IMR-90 (cell line): ENCODE data around the gene SLC6A11. TPM values are rescaled to one million over a fixed set of nuclear protein-coding genes. Genes with fewer than 3 reads are reported as not detected.
A peak's percentile ranks its signal among the peaks of the same experiment; 100 is the strongest.

Source experiments
- ATAC-seq: fragments of 200-7000 bp; cut with Tn5 transposase; 2 replicates; pipeline ENCODE4 v1.9.1; 2020; ENCODE audit warnings: low read depth, mild to moderate bottlenecking, moderate library complexity
- Bru-seq: library from RNA; stranded (reverse); fragments of 400-500 nt; gene quantifications from one replicate; lab custom pipeline; 2021; lab: Mats Ljungman, UMichigan
- BruChase-seq, 2 experiments: library from RNA; stranded (reverse); fragments of 400-500 nt; gene quantifications; one replicate each; lab custom pipeline; 2021; lab: Mats Ljungman, UMichigan
- BruUV-seq: library from RNA; stranded (reverse); fragments of 400-500 nt; replicated peaks from 2 replicates; lab custom pipeline; 2021; lab: Mats Ljungman, UMichigan
- CTCF ChIA-PET: fragments of 300-600 bp; formaldehyde crosslinking; extraction: SDS; loops from one replicate; lab custom pipeline; 2021; ENCODE audit warnings: antibody characterized with exemption; lab: Yijun Ruan, JAX
- POLR2A ChIA-PET: fragments of 300-600 bp; sonication (Branson Sonifier 250); formaldehyde crosslinking; loops from one replicate; lab custom pipeline; 2022; ENCODE audit warnings: antibody characterized with exemption; ENCODE audit not compliant: unreplicated experiment; lab: Charles Lee
- DNase-seq: peaks from one replicate; pipeline ENCODE4 v3.0.0; 2013
- H2AFZ ChIP-seq: replicated peaks from 2 replicates; pipeline ENCODE3; 2013; ENCODE audit warnings: low read length, mild to moderate bottlenecking; ENCODE audit not compliant: poor library complexity
- H2AK5ac ChIP-seq: 2 replicates; pipeline ENCODE4 v1.6.1; 2013; ENCODE audit warnings: low read depth, low read length, inconsistent platforms
- H2AK9ac ChIP-seq: replicated peaks from 2 replicates; pipeline ENCODE3; 2013; ENCODE audit warnings: mild to moderate bottlenecking, low read depth, low read length, moderate library complexity; ENCODE audit not compliant: poor library complexity
- H2BK120ac ChIP-seq: 2 replicates; pipeline ENCODE4 v1.6.1; 2013; ENCODE audit warnings: low read depth, low read length, inconsistent platforms
- H2BK15ac ChIP-seq: 3 replicates; pipeline ENCODE4 v1.6.1; 2013; ENCODE audit warnings: low read depth, low read length, inconsistent platforms
- H2BK20ac ChIP-seq: 2 replicates; pipeline ENCODE4 v1.6.1; 2013; ENCODE audit warnings: low read depth, mild to moderate bottlenecking, inconsistent platforms, low read length, moderate library complexity
- H2BK5ac ChIP-seq: 2 replicates; pipeline ENCODE4 v1.6.1; 2013; ENCODE audit warnings: mild to moderate bottlenecking, low read depth, low read length, inconsistent platforms; ENCODE audit not compliant: poor library complexity, severe bottlenecking
- H3K14ac ChIP-seq: replicated peaks from 2 replicates; pipeline ENCODE4 v1.6.1; 2013; ENCODE audit warnings: low read depth, low read length, inconsistent platforms
- H3K18ac ChIP-seq: 2 replicates; pipeline ENCODE4 v1.6.1; 2013; ENCODE audit warnings: low read depth, low read length, control low read depth
- H3K23ac ChIP-seq: 2 replicates; pipeline ENCODE4 v1.6.1; 2013; ENCODE audit warnings: low read depth, low read length, inconsistent platforms
- H3K27ac ChIP-seq: 2 replicates; pipeline ENCODE4 v1.5.1; 2013; ENCODE audit warnings: mild to moderate bottlenecking, control low read depth, low read length; ENCODE audit not compliant: insufficient read depth
- H3K27me3 ChIP-seq: 2 replicates; pipeline ENCODE4 v1.6.1; 2013; ENCODE audit warnings: low read length; ENCODE audit not compliant: control insufficient read depth, insufficient read depth
- H3K36me3 ChIP-seq: 2 replicates; pipeline ENCODE4 v1.6.1; 2013; ENCODE audit warnings: low read length, mixed read lengths; ENCODE audit not compliant: control insufficient read depth, insufficient read depth
- H3K4ac ChIP-seq: 2 replicates; pipeline ENCODE4 v1.6.1; 2013; ENCODE audit warnings: low read depth, low read length, inconsistent platforms
- H3K4me1 ChIP-seq: 2 replicates; pipeline ENCODE4 v1.6.1; 2013; ENCODE audit warnings: low read length, mixed read lengths; ENCODE audit not compliant: control insufficient read depth, insufficient read depth
- H3K4me2 ChIP-seq: 2 replicates; pipeline ENCODE4 v1.6.1; 2013; ENCODE audit warnings: low read depth, mild to moderate bottlenecking, control low read depth, low read length, moderate library complexity
- H3K4me3 ChIP-seq: 2 replicates; pipeline ENCODE4 v1.5.1; 2013; ENCODE audit warnings: low read depth, mild to moderate bottlenecking, control low read depth, low read length, moderate library complexity; ENCODE audit not compliant: insufficient read depth
- H3K56ac ChIP-seq: 2 replicates; pipeline ENCODE4 v1.6.1; 2013; ENCODE audit warnings: low read length, inconsistent platforms; ENCODE audit not compliant: insufficient read depth; ENCODE audit errors: extremely low read depth
- H3K79me1 ChIP-seq, 2 experiments: 2 replicates each; pipeline ENCODE4 v1.6.1; 2013; ENCODE audit warnings: low read length in 2 of 2, inconsistent platforms in 1 of 2, low read depth in 1 of 2
- H3K9ac ChIP-seq: 2 replicates; pipeline ENCODE4 v1.6.1; 2013; ENCODE audit warnings: low read depth, low read length, control low read depth
- H3K9me1 ChIP-seq: 2 replicates; pipeline ENCODE4 v1.6.1; 2013; ENCODE audit warnings: low read length, inconsistent platforms; ENCODE audit not compliant: insufficient read depth
- H3K9me3 ChIP-seq: 2 replicates; pipeline ENCODE4 v1.6.1; 2013; ENCODE audit warnings: low read length; ENCODE audit not compliant: control insufficient read depth, insufficient read depth
- H4K20me1 ChIP-seq: 2 replicates; pipeline ENCODE4 v1.6.1; 2013; ENCODE audit warnings: low read length, inconsistent platforms; ENCODE audit not compliant: insufficient read depth
- H4K5ac ChIP-seq: 2 replicates; pipeline ENCODE4 v1.6.1; 2013; ENCODE audit warnings: mild to moderate bottlenecking, low read depth, low read length, control low read depth
- H4K8ac ChIP-seq, 2 experiments: 2 replicates each; pipeline ENCODE4 v1.6.1; 2013; ENCODE audit warnings: low read depth in 2 of 2, low read length in 2 of 2, control low read depth in 1 of 2, inconsistent platforms in 1 of 2
- H4K91ac ChIP-seq: 2 replicates; pipeline ENCODE4 v1.6.1; 2013; ENCODE audit warnings: low read depth, low read length, inconsistent platforms; ENCODE audit not compliant: insufficient read depth
- CEBPB ChIP-seq: IDR thresholded peaks from 2 replicates; pipeline ENCODE4 v1.6.1; 2012; ENCODE audit warnings: low read depth, low read length, improper control_type of control experiment
- MAFK ChIP-seq: IDR thresholded peaks from 2 replicates; pipeline ENCODE4 v1.6.1; 2012; ENCODE audit warnings: low read depth, low read length, improper control_type of control experiment
- MAZ ChIP-seq: IDR thresholded peaks from 2 replicates; pipeline ENCODE4 v1.6.1; 2012; ENCODE audit warnings: low read depth, mild to moderate bottlenecking, low read length, improper control_type of control experiment, moderate library complexity, borderline replicate concordance
- RAD21 ChIP-seq: IDR thresholded peaks from 2 replicates; pipeline ENCODE4 v1.6.1; 2012; ENCODE audit warnings: low read length, improper control_type of control experiment
- SMC3 ChIP-seq: fragments of 150-350 bp; IDR thresholded peaks from 2 replicates; pipeline ENCODE4 v1.6.1; 2016; ENCODE audit warnings: low read depth, mild to moderate bottlenecking, antibody characterized with exemption, low read length, moderate library complexity
- WGBS, 2 experiments: methylation state at CpG; one replicate each; pipeline versions ENCODE4 v1.1.5 to v1.1.7; 2013; ENCODE audit warnings: missing lambda C conversion rate in 2 of 2; ENCODE audit not compliant: insufficient read length in 1 of 2; ENCODE audit errors: extremely low coverage in 2 of 2; 5-methylcytosine and 5-hydroxymethylcytosine counted together
- dilution Hi-C: fragments of 300-500 bp; cut with HindIII; formaldehyde crosslinking; loops from one replicate; pipeline ENCODE4 v1.14.3; 2018; ENCODE audit warnings: low sequenced_read_pairs; ENCODE audit not compliant: unreplicated experiment
- in situ Hi-C: fragments of 300-500 bp; cut with MboI; formaldehyde crosslinking; loops from 3 replicates; pipeline ENCODE4 v1.14.3; 2019; ENCODE audit warnings: low sequenced_read_pairs, inconsistent platforms, mixed read lengths
- intact Hi-C: fragments of 100-400 bp; cut with micrococcal nuclease; formaldehyde crosslinking; loops from 2 replicates; pipeline ENCODE4 v1.10.0; 2022
- long read RNA-seq: library from polyadenylated mRNA; unstranded; transcript quantifications from one replicate; pipeline ENCODE4 v2.0.0, GENCODE V29; 2021; ENCODE audit not compliant: unreplicated experiment
- polyA plus RNA-seq, 3 experiments: library from polyadenylated mRNA; depleted of rRNA; stranded (reverse); fragments of >200 nt; gene quantifications; 2 replicates each; pipeline ENCODE4 v1.2.3, GENCODE V29; 2012; ENCODE audit warnings: low replicate concordance in 1 of 3
- total RNA-seq: library from RNA; depleted of rRNA; stranded (reverse); fragments of >200 nt; gene quantifications from 2 replicates; pipeline ENCODE4 v1.2.3, GENCODE V29; 2012; rRNA removed
- TF ChIP-seq, protein P1 (sequence below): fragments of 150-350 bp; IDR thresholded peaks from 2 replicates; pipeline ENCODE4 v1.6.1; 2017; ENCODE audit warnings: mild to moderate bottlenecking, antibody characterized with exemption, low read length, low read depth
- TF ChIP-seq, protein P2 (sequence below): fragments of 150-350 bp; IDR thresholded peaks from 2 replicates; pipeline ENCODE4 v1.6.1; 2016; ENCODE audit warnings: low read depth, mild to moderate bottlenecking, low read length, moderate library complexity, borderline replicate concordance

Gene SLC6A11
- total RNA-seq (not detected in 2 replicates), polyA plus RNA-seq (2012; rRNA removed) (not detected in 2 replicates), Bru-seq, nascent RNA (not detected), BruChase-seq, experiment 1, labeled RNA remaining after a 6-hour chase (percentile 2 among the genes with signal in this experiment), BruChase-seq, experiment 2, labeled RNA remaining after a 2-hour chase (not detected)
- polyA plus RNA-seq (2012; cell fraction: cytosol; rRNA removed) = not detected in 2 replicates
- not detected in 2 replicates for polyA plus RNA-seq (2012; cell fraction: nucleus; rRNA removed; ENCODE audit: low replicate concordance)
- long read RNA-seq = 0 reads

DNA sequence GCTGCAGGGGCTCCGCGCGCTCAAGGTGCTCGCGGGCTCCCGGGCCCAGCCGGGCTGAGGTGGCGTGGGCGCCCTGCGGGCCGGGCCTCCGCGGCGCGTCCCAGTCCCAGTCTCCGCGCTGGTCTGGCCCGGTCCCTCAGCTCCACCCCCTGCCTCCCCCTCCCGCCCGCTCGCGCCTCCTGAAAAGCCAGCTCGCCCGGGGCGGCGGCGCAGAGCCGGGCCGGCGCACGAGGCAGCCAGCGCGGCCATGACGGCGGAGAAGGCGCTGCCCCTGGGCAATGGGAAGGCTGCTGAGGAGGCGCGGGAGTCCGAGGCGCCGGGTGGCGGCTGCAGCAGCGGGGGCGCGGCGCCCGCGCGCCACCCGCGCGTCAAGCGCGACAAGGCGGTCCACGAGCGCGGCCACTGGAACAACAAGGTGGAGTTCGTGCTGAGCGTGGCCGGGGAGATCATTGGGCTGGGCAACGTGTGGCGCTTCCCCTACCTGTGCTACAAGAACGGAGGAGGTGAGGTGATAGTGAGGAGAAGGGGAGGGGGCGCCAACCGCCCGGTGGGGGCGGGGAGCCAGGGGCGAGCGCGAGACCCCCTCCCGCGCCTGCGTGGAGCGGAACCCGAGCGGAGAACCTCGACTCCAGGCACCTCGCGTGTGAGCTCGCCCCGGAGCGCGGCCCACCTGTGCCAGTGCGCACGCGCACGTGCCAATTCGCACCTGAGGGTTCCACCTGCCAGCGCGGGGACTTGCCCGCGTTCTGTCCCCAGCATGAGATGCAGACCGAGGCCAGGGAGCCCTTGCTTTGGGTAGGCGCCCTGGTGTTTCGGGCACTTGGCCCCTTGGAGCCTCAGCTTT lies at the start of gene SLC6A11:
SLC6A11 (plus strand) TSS at position 210 of the 844 bp plus-strand sequence; CDS start at position 248, 38 bp downstream.
- Histone ChIP-seq H3K27me3 (peaks cover 11% of the 10 kb centered on the region), H2BK5ac (no peak within 1 kb of the TSS), H2AK9ac (no peak within 1 kb of the TSS), H3K4me1 (no peaks in the 10 kb centered on the region), H4K5ac (no peak within 1 kb of the TSS), H3K4me3 (no peak within 1 kb of the TSS), H3K4ac (no peak within 1 kb of the TSS), H3K9me1 (no peaks in the 10 kb centered on the region), H3K9ac (no peak within 1 kb of the TSS), H4K8ac (no peak within 1 kb of the TSS), H4K20me1 (no peaks in the 10 kb centered on the region), H3K36me3 (no peaks in the 10 kb centered on the region), H2BK120ac (no peak within 1 kb of the TSS), H3K23ac (no peak within 1 kb of the TSS), H2AFZ (peak within 1 kb of the TSS; percentile 5), H3K27ac (no peak within 1 kb of the TSS), H3K9me3 (no peaks in the 10 kb centered on the region), H3K18ac (no peak within 1 kb of the TSS), H2BK15ac (no peak within 1 kb of the TSS), H3K4me2 (no peak within 1 kb of the TSS), H3K56ac (no peak within 1 kb of the TSS), H2AK5ac (no peak within 1 kb of the TSS), H3K14ac (no peak within 1 kb of the TSS), H3K79me1 (no peaks in the 10 kb centered on the region), H2BK20ac (no peak within 1 kb of the TSS), H4K91ac (no peak within 1 kb of the TSS)
- no TSS peak for BruUV-seq
- no peak for DNase-seq
- ChIA-PET POLR2A (no interaction called here), CTCF (no interaction called here)
- WGBS, 2 experiments = 5% methylated on average over 23 of the region's 96 CpGs; no CpG with 5 or more reads in 1 of the 2 experiments
- in situ Hi-C loops (no loop called here), intact Hi-C loops (no loop called here), dilution Hi-C loops (no loop called here)
- no peak for ATAC-seq
- TF ChIP-seq, protein P1, sequence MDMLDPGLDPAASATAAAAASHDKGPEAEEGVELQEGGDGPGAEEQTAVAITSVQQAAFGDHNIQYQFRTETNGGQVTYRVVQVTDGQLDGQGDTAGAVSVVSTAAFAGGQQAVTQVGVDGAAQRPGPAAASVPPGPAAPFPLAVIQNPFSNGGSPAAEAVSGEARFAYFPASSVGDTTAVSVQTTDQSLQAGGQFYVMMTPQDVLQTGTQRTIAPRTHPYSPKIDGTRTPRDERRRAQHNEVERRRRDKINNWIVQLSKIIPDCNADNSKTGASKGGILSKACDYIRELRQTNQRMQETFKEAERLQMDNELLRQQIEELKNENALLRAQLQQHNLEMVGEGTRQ = no peak
- TF ChIP-seq MAFK (no peak), RAD21 (no peak), SMC3 (no peak), CEBPB (no peak), MAZ (no peak)
- TF ChIP-seq, protein P2, sequence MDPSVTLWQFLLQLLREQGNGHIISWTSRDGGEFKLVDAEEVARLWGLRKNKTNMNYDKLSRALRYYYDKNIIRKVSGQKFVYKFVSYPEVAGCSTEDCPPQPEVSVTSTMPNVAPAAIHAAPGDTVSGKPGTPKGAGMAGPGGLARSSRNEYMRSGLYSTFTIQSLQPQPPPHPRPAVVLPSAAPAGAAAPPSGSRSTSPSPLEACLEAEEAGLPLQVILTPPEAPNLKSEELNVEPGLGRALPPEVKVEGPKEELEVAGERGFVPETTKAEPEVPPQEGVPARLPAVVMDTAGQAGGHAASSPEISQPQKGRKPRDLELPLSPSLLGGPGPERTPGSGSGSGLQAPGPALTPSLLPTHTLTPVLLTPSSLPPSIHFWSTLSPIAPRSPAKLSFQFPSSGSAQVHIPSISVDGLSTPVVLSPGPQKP = no peak
